Vagina (tissue), 2 donors: ENCODE data around the gene SRSF2. TPM values are rescaled to one million over a fixed set of nuclear protein-coding genes. Genes with fewer than 3 reads are reported as not detected.

Source experiments
- DNase-seq, 2 donors: peaks; one replicate each; pipeline ENCODE4 v3.0.0-alpha.2; 2017; ENCODE audit errors: extremely low spot score in 2 of 2
- H3K27ac ChIP-seq: fragments of 200-600 bp; sonication (generic); one replicate; pipeline ENCODE4 v1.5.1; 2019
- H3K27me3 ChIP-seq: fragments of 200-600 bp; sonication (generic); one replicate; pipeline ENCODE4 v1.5.1; 2019
- H3K36me3 ChIP-seq, 2 donors: fragments of 200-600 bp; sonication (generic); one replicate each; pipeline ENCODE4 v1.5.1; 2017 to 2019
- H3K4me1 ChIP-seq: fragments of 200-600 bp; sonication (generic); one replicate; pipeline ENCODE4 v1.5.1; 2019
- H3K4me3 ChIP-seq, 2 donors: fragments of 200-600 bp; sonication (generic); 1 replicate in 1 of 2; 2 replicates in 1 of 2; pipeline ENCODE4 v1.5.1; 2016 to 2019
- H3K9me3 ChIP-seq: fragments of 200-600 bp; sonication (generic); one replicate; pipeline ENCODE4 v1.5.1; 2019
- POLR2A ChIP-seq, 2 donors: fragments of 450-650 bp; IDR thresholded peaks; one replicate each; pipeline ENCODE4 v1.6.1; 2017; ENCODE audit warnings: antibody characterized with exemption in 2 of 2, mild to moderate bottlenecking in 2 of 2, moderate library complexity in 2 of 2
- POLR2AphosphoS5 ChIP-seq, 2 donors: sonication (generic); formaldehyde crosslinking; IDR thresholded peaks; one replicate each; pipeline ENCODE4 v1.9.0; 2017; ENCODE audit warnings: antibody characterized with exemption in 2 of 2, mild to moderate bottlenecking in 2 of 2, low read depth in 1 of 2; ENCODE audit not compliant: insufficient read depth in 1 of 2
- intact Hi-C: fragments of 100-400 bp; cut with DNase I; formaldehyde crosslinking; loops from one replicate; pipeline ENCODE4 v1.15.1; 2023
- total RNA-seq: library from RNA; depleted of rRNA; stranded (reverse); fragments of >200 nt; gene quantifications from one replicate; pipeline ENCODE4 v1.2.3, GENCODE V29; 2016
- TF ChIP-seq, protein P1 (sequence below), 3 experiments: fragments of 450-650 bp in 2 of 3; fragments of 200-600 bp in 1 of 3; sonication (generic) in 1 of 3; IDR thresholded peaks; one replicate each; pipeline ENCODE4 v1.5.1; 2017 to 2019; ENCODE audit warnings: antibody characterized with exemption in 3 of 3, mild to moderate bottlenecking in 2 of 3, moderate library complexity in 2 of 3

Gene SRSF2
- total RNA-seq, 1 donor from 2014 or later = 413 TPM

DNA sequence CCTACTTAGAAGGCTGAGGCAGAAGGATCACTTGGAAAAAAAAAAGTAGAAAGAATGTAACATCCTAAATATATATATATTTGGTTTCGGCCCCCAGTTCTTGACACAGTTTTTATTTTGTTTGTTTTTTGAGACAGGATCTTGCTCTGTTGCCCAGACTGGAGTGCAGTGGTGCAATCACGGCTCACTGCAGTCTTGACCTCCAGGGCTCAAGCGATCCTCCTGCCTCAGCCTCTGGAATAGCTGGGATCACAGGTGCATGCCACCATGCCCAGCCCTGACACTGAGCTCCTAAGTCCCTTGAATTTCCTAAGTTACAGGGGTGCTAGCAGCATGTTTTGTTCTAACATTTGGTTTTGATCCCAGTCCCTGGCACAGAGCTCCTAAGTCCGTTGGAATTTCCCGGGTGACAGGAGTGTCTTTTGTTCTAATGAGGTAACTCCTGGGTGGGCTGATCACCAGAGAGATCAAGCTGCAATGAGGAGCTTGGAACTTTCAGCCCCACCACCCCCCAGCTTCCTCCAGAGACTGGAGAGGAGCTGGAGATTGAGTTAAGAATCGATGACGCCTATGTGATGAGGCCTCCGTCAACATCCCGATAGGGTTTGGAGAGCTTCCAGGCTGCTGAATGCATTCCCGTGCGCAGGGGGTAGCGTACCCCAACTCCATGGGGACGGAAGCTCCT is 46.4 kb downstream of the SRSF2 start:
- intact Hi-C loops = no loop called here
- Histone ChIP-seq H3K27ac (no peak overlapping the region), H3K9me3 (no peaks in the 10 kb centered on the region), H3K4me1 (peaks cover 70% of the 10 kb centered on the region), H3K4me3 (no peak overlapping the region), H3K36me3 (no peaks in the 10 kb centered on the region), H3K27me3 (no peaks in the 10 kb centered on the region)
- DNase-seq = no peak
- TF ChIP-seq, protein P1, sequence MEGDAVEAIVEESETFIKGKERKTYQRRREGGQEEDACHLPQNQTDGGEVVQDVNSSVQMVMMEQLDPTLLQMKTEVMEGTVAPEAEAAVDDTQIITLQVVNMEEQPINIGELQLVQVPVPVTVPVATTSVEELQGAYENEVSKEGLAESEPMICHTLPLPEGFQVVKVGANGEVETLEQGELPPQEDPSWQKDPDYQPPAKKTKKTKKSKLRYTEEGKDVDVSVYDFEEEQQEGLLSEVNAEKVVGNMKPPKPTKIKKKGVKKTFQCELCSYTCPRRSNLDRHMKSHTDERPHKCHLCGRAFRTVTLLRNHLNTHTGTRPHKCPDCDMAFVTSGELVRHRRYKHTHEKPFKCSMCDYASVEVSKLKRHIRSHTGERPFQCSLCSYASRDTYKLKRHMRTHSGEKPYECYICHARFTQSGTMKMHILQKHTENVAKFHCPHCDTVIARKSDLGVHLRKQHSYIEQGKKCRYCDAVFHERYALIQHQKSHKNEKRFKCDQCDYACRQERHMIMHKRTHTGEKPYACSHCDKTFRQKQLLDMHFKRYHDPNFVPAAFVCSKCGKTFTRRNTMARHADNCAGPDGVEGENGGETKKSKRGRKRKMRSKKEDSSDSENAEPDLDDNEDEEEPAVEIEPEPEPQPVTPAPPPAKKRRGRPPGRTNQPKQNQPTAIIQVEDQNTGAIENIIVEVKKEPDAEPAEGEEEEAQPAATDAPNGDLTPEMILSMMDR (IDR thresholded peaks at IDR 0.05) = no peak
- TF ChIP-seq POLR2A (IDR thresholded peaks at IDR 0.05) (no peak), POLR2AphosphoS5 (IDR thresholded peaks at IDR 0.05; ENCODE audit: insufficient read depth in 1 of 2, low read depth in 1 of 2) (no peak)

DNA sequence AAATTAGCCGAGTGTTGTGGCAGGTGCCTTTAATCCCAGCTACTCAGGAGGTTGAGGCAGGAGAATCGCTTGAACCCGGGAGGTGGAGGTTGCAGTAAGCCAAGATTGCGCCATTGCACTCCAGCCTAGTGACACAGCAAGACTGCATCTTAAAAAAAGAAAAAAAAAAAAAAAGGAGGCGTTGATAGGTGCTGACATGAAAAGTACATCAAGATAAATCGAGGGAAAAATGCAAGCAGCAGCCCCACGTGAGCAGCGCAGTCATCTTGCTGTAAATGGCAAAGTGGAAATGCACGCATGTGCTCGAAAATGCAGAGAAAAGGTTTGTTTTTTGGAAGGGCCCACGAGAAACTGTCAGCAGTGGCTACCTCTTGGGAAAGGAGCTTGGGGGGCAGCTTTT is 47.3 kb downstream of the SRSF2 start:
- Histone ChIP-seq H3K9me3 (no peaks in the 10 kb centered on the region), H3K27ac (peak overlapping the region; percentile 86), H3K4me3 (no peak overlapping the region), H3K4me1 (peaks cover 66% of the 10 kb centered on the region), H3K27me3 (no peaks in the 10 kb centered on the region), H3K36me3 (no peaks in the 10 kb centered on the region)
- no peak for DNase-seq
- TF ChIP-seq POLR2A (IDR thresholded peaks at IDR 0.05) = no peak
- TF ChIP-seq, protein P1 (IDR thresholded peaks at IDR 0.05) = no peak
- no peak for TF ChIP-seq POLR2AphosphoS5 (IDR thresholded peaks at IDR 0.05; ENCODE audit: insufficient read depth in 1 of 2, low read depth in 1 of 2)
- intact Hi-C loops = no loop called here

DNA sequence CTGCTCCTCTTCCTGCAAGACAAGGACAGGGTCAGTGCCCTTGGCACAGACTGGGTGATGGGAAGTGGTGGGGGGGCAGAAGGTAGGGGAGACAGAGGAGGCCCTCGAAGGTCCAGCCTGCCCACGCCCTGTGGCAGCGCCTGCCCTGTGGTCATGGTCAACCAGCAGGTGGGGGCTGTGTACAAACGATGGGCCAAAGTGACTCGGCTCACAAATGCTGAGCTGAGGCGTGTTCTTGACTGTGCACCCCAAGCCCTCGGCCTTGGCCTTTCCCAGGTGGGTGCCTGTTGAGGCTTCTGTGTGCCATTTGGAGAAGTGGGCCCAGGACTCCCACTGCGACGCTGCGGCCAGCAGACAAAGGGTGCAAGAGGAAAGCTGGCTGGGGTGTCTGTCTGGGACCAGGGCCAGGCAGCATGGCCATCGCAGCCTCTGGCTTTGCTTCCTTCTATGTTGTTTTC is 48.9 kb downstream of the SRSF2 start:
- TF ChIP-seq POLR2AphosphoS5 (IDR thresholded peaks at IDR 0.05; ENCODE audit: insufficient read depth in 1 of 2, low read depth in 1 of 2) = no peak
- TF ChIP-seq, protein P1 (IDR thresholded peaks at IDR 0.05) = no peak
- TF ChIP-seq POLR2A (IDR thresholded peaks at IDR 0.05) = no peak
- no peaks in the 10 kb centered on the region for H3K9me3 ChIP-seq
- H3K27me3 ChIP-seq = no peaks in the 10 kb centered on the region
- intact Hi-C loops = no loop called here
- H3K27ac ChIP-seq = peak overlapping the region; percentile 86
- no peak for DNase-seq
- peaks cover 64% of the 10 kb centered on the region for H3K4me1 ChIP-seq
- H3K36me3 ChIP-seq = no peaks in the 10 kb centered on the region
- H3K4me3 ChIP-seq = peak overlapping the region in 1 of 2 donors; percentile 18

DNA sequence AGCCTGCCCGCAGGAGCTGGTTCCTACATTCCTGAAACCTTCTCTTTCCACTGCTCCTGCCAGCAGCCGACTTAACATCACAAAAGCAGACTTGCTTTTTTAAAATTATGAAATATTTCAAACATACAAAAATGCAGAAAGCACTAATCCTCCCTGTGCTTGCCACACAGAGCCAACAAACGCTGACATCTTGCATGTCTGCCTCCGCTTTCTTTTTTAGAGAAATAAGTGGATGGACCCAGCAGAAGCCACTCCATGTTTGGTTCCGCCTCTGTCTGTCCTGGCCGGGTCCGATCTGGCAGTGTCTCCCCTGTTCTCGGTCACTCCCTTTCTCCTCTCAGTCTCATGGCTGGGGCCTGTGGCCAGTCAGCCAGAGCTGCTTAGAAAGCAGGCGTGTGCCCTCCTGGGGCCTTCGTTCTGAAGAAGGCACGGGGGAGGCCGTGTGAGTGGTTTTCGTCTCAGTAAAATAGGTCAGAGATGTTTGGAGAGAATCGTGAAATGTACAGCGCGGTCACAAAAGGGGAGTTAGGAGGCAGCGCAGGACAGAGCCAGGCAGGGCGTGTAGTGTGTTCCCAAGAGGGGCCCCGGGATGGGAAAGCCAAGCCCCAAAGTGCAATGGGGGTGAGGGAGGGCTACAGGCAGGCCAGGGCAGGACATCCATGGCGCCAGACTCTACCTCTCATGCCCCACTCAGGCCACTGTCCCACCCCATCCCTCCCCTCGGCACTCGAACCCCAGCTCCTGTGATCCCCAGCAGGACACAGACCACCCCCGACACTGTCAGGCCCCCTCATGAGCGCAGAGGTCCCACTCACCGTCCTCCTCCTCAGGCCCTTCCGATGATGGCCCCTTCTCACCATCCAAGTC is 49.6 kb downstream of the SRSF2 start:
- DNase-seq = no peak
- H3K4me3 ChIP-seq = peak overlapping the region in 1 of 2 donors; percentile 18
- H3K27ac ChIP-seq = peak overlapping the region; percentile 86
- no peak for TF ChIP-seq POLR2A (IDR thresholded peaks at IDR 0.05)
- TF ChIP-seq, protein P1 (IDR thresholded peaks at IDR 0.05) = no peak
- peak; percentile 69 to 75 for TF ChIP-seq POLR2AphosphoS5 (IDR thresholded peaks at IDR 0.05; ENCODE audit: insufficient read depth in 1 of 2, low read depth in 1 of 2)
- H3K36me3 ChIP-seq = no peaks in the 10 kb centered on the region
- no peaks in the 10 kb centered on the region for H3K27me3 ChIP-seq
- intact Hi-C loops = no loop called here
- peaks cover 65% of the 10 kb centered on the region for H3K4me1 ChIP-seq
- no peaks in the 10 kb centered on the region for H3K9me3 ChIP-seq
